Right lung (tissue), 5 donors: ENCODE measurements around the gene GRHL1. TPM values are rescaled to one million over a fixed set of nuclear protein-coding genes. Genes with fewer than 3 reads are reported as not detected.
A peak's percentile ranks its signal among the peaks of the same experiment; 100 is the strongest.

Source experiments
- DNase-seq, 2 donors: peaks; one replicate each; pipeline ENCODE4 v3.0.0-alpha.2; 2013
- polyA plus RNA-seq, 5 donors: library from polyadenylated mRNA; unstranded; fragments of 120-200 nt; gene quantifications; one replicate each; pipeline versions ENCODE4 v1.2.1 to v1.2.3, GENCODE V29; 2013; ENCODE audit warnings: inconsistent platforms in 1 of 5, low replicate concordance in 1 of 5; ENCODE audit not compliant: insufficient read length in 5 of 5, insufficient read depth in 1 of 5

GRHL1 gene
- polyA plus RNA-seq, 5 donors: 4.0 to 8.1 (median 6.9) TPM

- no peak for DNase-seq
Observed at GRCh38 chr2:9971890-9972289, 20.4 kb downstream of the GRHL1 start.

- DNase-seq: no peak
Observed at GRCh38 chr2:9972621-9973479, 21.4 kb downstream of the GRHL1 start.

- DNase-seq: no peak
Observed at GRCh38 chr2:9973690-9974089, 22.2 kb downstream of the GRHL1 start.

- DNase-seq: peak; percentile 80 to 85
Observed at GRCh38 chr2:9974343-9974742, 22.9 kb downstream of the GRHL1 start.

GRCh38 chr2:9975328-9975727, 23.8 kb downstream of the GRHL1 start:
- no peak for DNase-seq

- DNase-seq: no peak
Observed at GRCh38 chr2:9975805-9976447, 24.4 kb downstream of the GRHL1 start.

GRCh38 chr2:9979977-9980376, 28.5 kb downstream of the GRHL1 start:
- no peak for DNase-seq

- no peak for DNase-seq
Observed at GRCh38 chr2:9980520-9980919, 29.0 kb downstream of the GRHL1 start.

- DNase-seq: no peak
Observed at GRCh38 chr2:9981655-9982054, 30.2 kb downstream of the GRHL1 start.

GRCh38 chr2:9982248-9982647, 30.8 kb downstream of the GRHL1 start:
- no peak for DNase-seq

- no peak for DNase-seq
Observed at GRCh38 chr2:9982891-9983290, 31.4 kb downstream of the GRHL1 start.

- DNase-seq: no peak
Observed at GRCh38 chr2:9983401-9984216, 32.1 kb downstream of the GRHL1 start.

- DNase-seq: peak in 1 of 2 donors; percentile 52
Observed at GRCh38 chr2:9984217-9984739, 32.8 kb downstream of the GRHL1 start.

GRCh38 chr2:9984871-9985480, 33.5 kb downstream of the GRHL1 start:
- no peak for DNase-seq

GRCh38 chr2:9985531-9986328, 34.2 kb downstream of the GRHL1 start:
- no peak for DNase-seq

- no peak for DNase-seq
Observed at GRCh38 chr2:9988320-9988719, 36.8 kb downstream of the GRHL1 start.

- DNase-seq: no peak
Observed at GRCh38 chr2:9990736-9991135, 39.2 kb downstream of the GRHL1 start.

GRCh38 chr2:9991221-9991620, 39.7 kb downstream of the GRHL1 start:
- no peak for DNase-seq

GRCh38 chr2:9991829-9992273, 40.4 kb downstream of the GRHL1 start:
- DNase-seq: no peak

GRCh38 chr2:9992427-9993187, 41.1 kb downstream of the GRHL1 start:
- DNase-seq: no peak
